Measurements from ENCODE around the gene UBAC1.

Gene UBAC1

GRCh38 chr9:135908093-135908753, 53.0 kb downstream of the UBAC1 start (continued):
- peak; percentile 4; the same call in 1 of the 2 replicates for TF ChIP-seq ZFHX2 (tag by site-specific recombination; conservative IDR thresholded peaks at IDR 0.05)
- TF ChIP-seq BCL11A (tag by site-specific recombination; IDR thresholded peaks at IDR 0.05; ENCODE audit: low read depth) = no peak
- no peak for TF ChIP-seq ZNF248 (tag by site-specific recombination; IDR thresholded peaks at IDR 0.05)
- TF ChIP-seq ZNF10 (tag by site-specific recombination; IDR thresholded peaks at IDR 0.05) = no peak
- TF ChIP-seq TRIM28 (IDR thresholded peaks at IDR 0.05; ENCODE audit: borderline replicate concordance, low read length) = no peak
- TF ChIP-seq ZNF280C (tag by site-specific recombination; IDR thresholded peaks at IDR 0.05) = no peak
- no peak for TF ChIP-seq ZNF560 (tag by site-specific recombination; IDR thresholded peaks at IDR 0.05; ENCODE audit: borderline replicate concordance)
- TF ChIP-seq ZNF510 (tag by site-specific recombination; IDR thresholded peaks at IDR 0.05; ENCODE audit: insufficient replicate concordance) = no peak
- TF ChIP-seq TCF7L2 (IDR thresholded peaks at IDR 0.05; ENCODE audit: borderline replicate concordance, low read depth, low read length) = no peak
- no peak for TF ChIP-seq ZNF639 (tag by site-specific recombination; IDR thresholded peaks at IDR 0.05)
- no peak for TF ChIP-seq BCL6B (tag by site-specific recombination; IDR thresholded peaks at IDR 0.05)
- no peak for TF ChIP-seq ZNF707 (tag by site-specific recombination; IDR thresholded peaks at IDR 0.05)
- TF ChIP-seq ZBTB8A (tag by site-specific recombination; IDR thresholded peaks at IDR 0.05) = peak; percentile 24
- TF ChIP-seq KLF1 (tag by site-specific recombination; IDR thresholded peaks at IDR 0.05) = 0 out of 2 replicates have a peak, but pooled peaks have one; percentile 19
- TF ChIP-seq KLF8 (tag by site-specific recombination; IDR thresholded peaks at IDR 0.05) = no peak
- TF ChIP-seq ELK4 (IDR thresholded peaks at IDR 0.05; ENCODE audit: borderline replicate concordance, low read depth, low read length) = no peak
- no peak for TF ChIP-seq ZNF311 (tag by site-specific recombination; IDR thresholded peaks at IDR 0.05; ENCODE audit: borderline replicate concordance)
- TF ChIP-seq ZBTB44 (tag by site-specific recombination; IDR thresholded peaks at IDR 0.05) = no peak
